Activated CD8-positive, alpha-beta memory T cell treated with anti-CD3 and anti-CD28 coated beads, Interleukin-2, amount 50 U/mL, for 24 hours (primary cell): ENCODE measurements around the gene PRM2.

Experiments used
- DNase-seq: peaks from one replicate; pipeline ENCODE4 v3.0.0-alpha.2; 2020; ENCODE audit errors: extremely low read depth

PRM2 gene, protein sequence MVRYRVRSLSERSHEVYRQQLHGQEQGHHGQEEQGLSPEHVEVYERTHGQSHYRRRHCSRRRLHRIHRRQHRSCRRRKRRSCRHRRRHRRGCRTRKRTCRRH

DNA sequence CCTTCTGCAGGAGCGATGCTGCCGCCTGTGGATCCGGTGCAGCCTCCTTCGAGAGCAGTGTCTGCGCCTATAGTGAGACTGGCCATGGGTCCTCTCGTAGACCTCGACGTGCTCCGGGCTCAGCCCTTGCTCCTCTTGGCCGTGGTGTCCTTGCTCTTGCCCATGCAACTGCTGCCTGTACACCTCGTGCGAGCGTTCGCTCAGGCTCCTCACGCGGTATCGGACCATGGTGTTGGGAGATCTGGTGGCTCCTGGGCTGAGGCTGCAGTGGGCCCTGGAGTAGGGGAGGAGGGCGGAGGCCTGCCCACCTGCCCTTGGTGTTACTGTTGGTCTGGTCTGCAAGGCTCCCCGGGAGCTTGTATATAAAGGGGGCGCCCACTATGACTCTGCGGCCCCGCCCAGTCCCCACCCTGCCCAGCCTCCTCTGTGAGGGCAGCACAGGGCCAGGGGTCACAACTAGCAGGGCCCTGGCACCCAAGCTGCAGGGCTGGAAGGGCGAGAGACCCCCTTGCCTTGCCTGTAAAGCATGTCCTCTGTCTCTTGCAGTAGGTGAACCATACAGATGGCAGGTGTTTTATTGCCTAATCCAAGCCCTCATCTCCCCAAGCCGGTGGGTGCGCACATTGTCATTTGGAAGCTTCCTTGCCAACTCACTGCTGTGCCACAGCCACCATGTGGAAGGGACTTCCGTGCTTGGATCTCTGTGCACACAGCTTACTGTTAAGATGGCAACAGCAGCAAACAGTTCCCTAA lies at the start of gene PRM2:
PRM2 (minus strand) TSS at position 338 of the 753 bp plus-strand sequence; CDS start at position 228, 110 bp downstream.
- no peak for DNase-seq

DNA sequence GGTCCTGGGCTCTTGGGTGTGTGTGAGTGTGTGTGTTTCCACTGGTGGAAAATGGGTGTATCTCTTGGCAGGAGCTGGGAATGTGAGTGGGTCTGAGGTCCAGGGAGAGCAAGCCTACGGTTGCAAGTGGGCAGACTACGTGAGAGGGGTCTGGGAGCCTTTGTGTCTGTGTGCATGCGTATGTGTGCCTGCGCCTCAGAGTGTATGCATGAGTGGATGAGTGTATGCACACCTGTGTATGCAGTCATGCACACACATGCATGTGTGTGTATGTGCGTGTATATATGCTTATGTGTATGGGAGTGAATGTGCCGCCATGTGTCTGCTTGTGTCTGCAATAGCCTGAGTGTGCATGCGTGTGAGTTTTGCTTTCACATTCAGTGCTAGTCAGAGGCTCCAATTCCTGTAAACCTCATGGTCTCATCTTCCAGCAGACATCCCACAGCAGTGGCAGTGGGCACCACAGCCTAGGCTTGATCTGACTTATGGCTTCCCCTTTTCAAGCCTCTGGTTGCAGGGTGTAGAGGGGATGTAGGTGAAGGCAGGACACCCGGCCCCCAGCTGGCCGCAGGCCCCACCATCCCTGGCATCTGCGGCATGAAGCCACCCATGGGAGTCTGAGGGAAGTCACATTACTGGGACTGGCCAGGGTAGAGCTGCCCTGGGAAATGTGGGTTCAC lies 49.3 kb upstream of the PRM2 start:
- DNase-seq, result no peak

- no peak for DNase-seq
Measured at GRCh38 chr16:11323551-11324336, 47.5 kb upstream of the PRM2 start.

- DNase-seq, result no peak
Measured at GRCh38 chr16:11322823-11323222, 46.5 kb upstream of the PRM2 start.

- no peak for DNase-seq
Measured at GRCh38 chr16:11321662-11322061, 45.4 kb upstream of the PRM2 start.

GRCh38 chr16:11320170-11320569 lies 43.9 kb upstream of the PRM2 start:
- no peak for DNase-seq

GRCh38 chr16:11319529-11320146 lies 43.4 kb upstream of the PRM2 start:
- no peak for DNase-seq

DNA sequence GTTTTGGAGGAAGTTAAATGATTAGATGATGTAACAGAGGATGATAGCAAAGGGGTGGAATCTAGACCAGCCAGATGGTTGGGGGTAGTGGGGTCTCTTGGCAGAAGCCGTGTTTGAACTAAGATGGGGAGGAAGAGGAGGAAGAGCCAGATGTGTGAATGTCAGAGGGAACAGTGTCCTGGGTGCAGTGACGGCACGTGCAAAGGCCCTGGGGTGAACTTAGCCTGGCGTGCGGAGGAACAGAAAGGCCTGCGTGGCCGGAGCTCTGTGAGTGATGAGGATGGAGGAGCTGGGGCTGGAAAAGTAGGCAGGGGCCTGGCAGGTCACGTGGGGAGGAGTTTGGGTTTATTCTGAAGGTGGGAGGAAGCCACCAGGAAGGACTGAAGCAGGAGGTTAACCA lies 42.5 kb upstream of the PRM2 start:
- no peak for DNase-seq

GRCh38 chr16:11316331-11317015 lies 40.2 kb upstream of the PRM2 start:
- no peak for DNase-seq

- DNase-seq, result no peak
Measured at GRCh38 chr16:11315510-11315909, 39.2 kb upstream of the PRM2 start.

GRCh38 chr16:11314309-11314894 lies 38.1 kb upstream of the PRM2 start:
- DNase-seq, result no peak

DNA sequence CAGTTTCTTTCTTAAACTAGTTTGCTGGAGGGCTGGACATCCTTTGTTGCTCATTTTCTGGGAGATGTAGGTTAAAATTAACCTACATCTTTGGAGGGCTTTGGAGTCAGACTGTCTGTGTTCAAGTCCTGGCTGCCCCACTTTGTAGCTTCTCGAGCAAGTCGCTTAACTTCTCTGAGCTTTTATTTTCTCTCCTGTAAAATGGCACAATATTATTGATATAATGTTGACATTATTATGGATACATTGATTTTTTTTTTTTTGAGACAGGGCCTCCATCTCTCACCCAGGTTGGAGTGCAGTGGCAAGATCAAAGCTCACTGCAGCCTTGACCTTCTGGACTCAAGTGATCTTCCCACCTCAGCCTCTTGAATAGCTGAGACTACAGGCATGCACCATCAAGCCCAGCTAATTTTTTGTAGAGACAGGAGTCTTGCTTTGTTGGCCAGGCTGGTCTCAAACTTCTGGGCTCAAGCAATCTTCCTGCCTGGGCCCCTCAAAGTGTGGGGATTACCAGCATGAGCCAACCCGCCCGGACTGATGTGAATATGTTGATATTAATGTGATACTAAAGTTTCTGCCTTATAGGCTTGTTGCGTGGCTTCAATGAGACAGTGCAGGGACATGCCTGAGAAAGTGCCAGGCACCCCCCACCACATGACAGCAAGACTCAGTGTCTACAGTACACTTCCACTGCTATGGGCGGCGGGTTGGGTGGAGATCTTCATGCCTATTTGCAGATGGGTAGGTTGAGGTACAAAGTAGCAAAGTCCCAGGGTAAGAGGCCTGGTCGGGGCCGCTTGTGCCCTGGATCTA lies 37.4 kb upstream of the PRM2 start:
- no peak for DNase-seq

DNA sequence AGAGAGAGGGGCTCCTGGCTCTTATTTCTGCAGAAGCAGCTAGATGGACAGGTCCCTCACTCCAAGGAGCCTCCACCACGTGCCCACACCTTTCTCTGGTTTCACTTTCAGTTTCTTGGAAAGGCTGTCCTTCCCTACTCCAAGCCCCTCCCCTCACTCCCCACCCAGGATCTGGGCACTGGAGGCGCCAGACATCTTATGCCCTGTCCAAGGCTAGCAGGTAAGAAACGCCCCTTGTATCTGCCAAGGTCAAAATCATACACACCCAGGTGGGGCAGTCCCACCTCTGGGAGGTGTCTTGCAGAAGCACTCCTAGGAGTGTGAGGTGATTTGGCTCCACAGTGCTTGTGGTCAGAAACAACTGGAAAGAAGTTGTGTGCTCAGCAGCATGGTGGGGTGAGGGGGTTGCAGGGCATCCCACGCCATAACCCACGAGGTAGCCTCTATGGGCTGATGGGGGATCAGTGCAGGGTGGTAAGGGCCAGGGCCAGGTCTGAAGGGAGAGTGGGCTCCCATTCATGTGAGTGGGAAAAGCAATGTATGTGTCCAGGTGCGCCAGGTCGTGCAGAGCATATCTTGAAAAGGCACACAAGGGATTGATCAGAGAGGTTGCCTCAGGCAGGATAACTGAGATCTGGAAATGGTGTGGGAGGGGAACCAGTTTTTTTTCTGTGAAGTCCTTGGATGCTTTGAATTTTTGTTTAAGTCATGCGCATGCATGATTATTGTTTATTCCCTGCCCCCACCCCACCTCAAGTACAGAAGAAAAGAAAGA lies 36.6 kb upstream of the PRM2 start:
- DNase-seq, result no peak

GRCh38 chr16:11310997-11311561 lies 34.8 kb upstream of the PRM2 start:
- DNase-seq, result no peak

DNA sequence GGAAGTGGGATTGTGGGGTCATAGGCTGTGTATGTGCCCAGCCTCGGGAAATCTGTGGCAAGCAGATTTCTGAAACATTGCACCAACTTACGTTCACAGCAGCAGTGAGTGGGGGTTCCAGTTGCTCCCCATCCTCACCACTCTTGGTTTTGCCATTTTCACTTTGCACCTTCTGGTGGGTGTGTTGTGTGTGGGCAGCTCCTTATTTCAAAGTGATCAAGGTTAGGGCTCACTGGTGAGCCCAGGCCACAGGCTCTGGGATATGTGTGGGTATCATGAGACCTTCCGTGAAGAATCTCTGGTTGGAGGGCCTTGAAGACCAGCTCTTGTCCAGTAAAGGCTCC lies 34.3 kb upstream of the PRM2 start:
- no peak for DNase-seq

DNA sequence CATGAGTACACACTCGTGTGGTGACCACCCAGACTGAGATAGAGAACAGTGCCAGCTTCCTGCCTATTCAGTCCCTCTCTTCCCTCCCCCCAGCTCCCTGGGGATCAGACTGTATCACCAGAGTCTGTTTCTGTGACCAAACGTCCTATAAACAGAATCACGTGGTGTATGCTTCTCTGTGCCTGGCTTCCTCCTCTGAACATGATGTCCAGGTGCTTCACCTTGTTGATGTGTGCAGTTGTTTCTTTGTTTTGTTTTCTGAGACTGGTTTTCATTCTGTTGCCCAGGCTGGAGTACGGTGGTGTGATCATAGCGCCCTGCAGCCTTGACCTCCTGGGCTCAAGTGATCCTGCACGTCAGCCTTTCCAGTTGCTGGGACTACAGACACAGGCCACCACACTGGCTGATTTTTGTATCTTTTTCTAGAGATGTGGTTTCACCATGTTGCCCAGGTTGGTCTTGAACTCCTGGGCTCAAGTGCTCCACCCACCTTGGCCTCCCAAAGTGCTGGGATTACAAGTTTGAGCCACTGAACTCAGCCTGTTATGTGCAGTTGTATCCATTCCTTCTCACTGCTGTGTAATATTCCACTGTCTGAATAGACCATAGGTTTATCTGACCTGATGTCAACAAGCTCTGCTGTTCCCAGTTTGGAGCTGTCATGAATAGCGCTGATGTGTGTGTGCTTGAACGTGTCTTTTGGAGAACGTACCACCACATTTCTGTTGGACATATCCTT lies 33.8 kb upstream of the PRM2 start:
- no peak for DNase-seq

- no peak for DNase-seq
Measured at GRCh38 chr16:11308493-11309283, 32.4 kb upstream of the PRM2 start.
